HG03442 (cell line): Measurements from ENCODE around the gene ACOT7.
"Not testable (repeated sequence)": the region's sequence is repeated elsewhere in the genome, so short reads cannot be mapped to it uniquely, and the experiment has no call there.

Experiments used
- ATAC-seq: cut with Tn5 transposase; IDR thresholded peaks from one replicate; pipeline ENCODE4 v1.9.1; 2021; ENCODE audit warnings: mild to moderate bottlenecking, moderate library complexity; ENCODE audit not compliant: unreplicated experiment

The ACOT7 gene

GRCh38 chr1:6317098-6317760, 76.3 kb downstream of the ACOT7 start:
- no peak for ATAC-seq

- no peak for ATAC-seq
Measured at GRCh38 chr1:6316240-6317097, 77.1 kb downstream of the ACOT7 start.

- ATAC-seq = no peak
Measured at GRCh38 chr1:6314503-6314902, 79.1 kb downstream of the ACOT7 start.

GRCh38 chr1:6313393-6314200, 80.0 kb downstream of the ACOT7 start:
- no peak for ATAC-seq

- ATAC-seq = no peak
Measured at GRCh38 chr1:6310116-6310848, 83.3 kb downstream of the ACOT7 start.

GRCh38 chr1:6309564-6309963, 84.0 kb downstream of the ACOT7 start:
- no peak for ATAC-seq

- no peak for ATAC-seq
Measured at GRCh38 chr1:6308449-6308848, 85.1 kb downstream of the ACOT7 start.

GRCh38 chr1:6307682-6308081, 85.9 kb downstream of the ACOT7 start:
- not testable (repeated sequence) for ATAC-seq

- ATAC-seq = no peak
Measured at GRCh38 chr1:6307099-6307498, 86.5 kb downstream of the ACOT7 start.

GRCh38 chr1:6303397-6304012, 90.1 kb downstream of the ACOT7 start:
- ATAC-seq = no peak

GRCh38 chr1:6302568-6302967, 91.0 kb downstream of the ACOT7 start:
- ATAC-seq = no peak

GRCh38 chr1:6301526-6301925, 92.0 kb downstream of the ACOT7 start:
- ATAC-seq = no peak

GRCh38 chr1:6300342-6301048, 93.1 kb downstream of the ACOT7 start:
- no peak for ATAC-seq

- ATAC-seq = no peak
Measured at GRCh38 chr1:6299557-6300165, 93.9 kb downstream of the ACOT7 start.

GRCh38 chr1:6298940-6299465, 94.6 kb downstream of the ACOT7 start:
- no peak for ATAC-seq

GRCh38 chr1:6298530-6298929, 95.0 kb downstream of the ACOT7 start:
- ATAC-seq = no peak

GRCh38 chr1:6295910-6296309, 97.7 kb downstream of the ACOT7 start:
- no peak for ATAC-seq

GRCh38 chr1:6294890-6295556, 98.5 kb downstream of the ACOT7 start:
- no peak for ATAC-seq
